Lower leg skin (tissue), 3 donors: ENCODE results near the gene MCCD1.

ENCODE experiments used
- CTCF ChIP-seq, 3 donors: fragments of 450-650 bp; IDR thresholded peaks; one replicate each; pipeline ENCODE4 v1.5.1; 2016; ENCODE audit warnings: antibody characterized with exemption in 3 of 3, mild to moderate bottlenecking in 3 of 3, moderate library complexity in 2 of 3
- POLR2A ChIP-seq, 2 donors: fragments of 450-650 bp; IDR thresholded peaks; one replicate each; pipeline ENCODE4 v1.6.1; 2016 to 2017; ENCODE audit warnings: antibody characterized with exemption in 2 of 2, mild to moderate bottlenecking in 1 of 2, moderate library complexity in 1 of 2

GRCh38 chr6:31531771-31532643 lies 3.2 kb downstream of the MCCD1 start:
- TF ChIP-seq CTCF (IDR thresholded peaks at IDR 0.05) = no peak
- no peak for TF ChIP-seq POLR2A (IDR thresholded peaks at IDR 0.05)
